Neuronal stem cell (in vitro differentiated cells): ENCODE results near the gene GDF7.

ENCODE experiments used
- DNase-seq: peaks from one replicate; pipeline ENCODE4 v3.0.0-alpha.2; 2013; ENCODE audit warnings: low spot score
- H2AFZ ChIP-seq: one replicate; pipeline ENCODE4 v1.6.1; 2013; ENCODE audit warnings: mild to moderate bottlenecking, low read length, inconsistent platforms
- H2AK5ac ChIP-seq: 2 replicates; pipeline ENCODE4 v1.6.1; 2013; ENCODE audit warnings: low read depth, mild to moderate bottlenecking, inconsistent platforms, low read length, moderate library complexity, mixed read lengths
- H2BK120ac ChIP-seq: 2 replicates; pipeline ENCODE4 v1.6.1; 2013; ENCODE audit warnings: low read depth, mild to moderate bottlenecking, inconsistent platforms, low read length, moderate library complexity, mixed read lengths
- H2BK12ac ChIP-seq: one replicate; pipeline ENCODE4 v1.6.1; 2013; ENCODE audit warnings: low read length, inconsistent platforms
- H2BK15ac ChIP-seq: 2 replicates; pipeline ENCODE4 v1.6.1; 2013; ENCODE audit warnings: mild to moderate bottlenecking, low read length, inconsistent platforms, mixed read lengths
- H2BK5ac ChIP-seq: one replicate; pipeline ENCODE4 v1.6.1; 2013; ENCODE audit warnings: inconsistent platforms, mild to moderate bottlenecking, low read length, moderate library complexity
- H3K14ac ChIP-seq: one replicate; pipeline ENCODE4 v1.6.1; 2013; ENCODE audit warnings: low read length, inconsistent platforms
- H3K18ac ChIP-seq: 2 replicates; pipeline ENCODE4 v1.6.1; 2013; ENCODE audit warnings: low read length, inconsistent platforms
- H3K23ac ChIP-seq: 2 replicates; pipeline ENCODE4 v1.6.1; 2013; ENCODE audit warnings: low read depth, mild to moderate bottlenecking, mixed read lengths, low read length, inconsistent platforms; ENCODE audit not compliant: poor library complexity
- H3K27ac ChIP-seq: replicated peaks from 3 replicates; pipeline ENCODE4 v1.5.1; 2013; ENCODE audit warnings: low read length, inconsistent platforms
- H3K27me3 ChIP-seq, 3 experiments: 2 replicates each; pipeline ENCODE4 v1.6.1; 2013; ENCODE audit warnings: low read length in 3 of 3, mild to moderate bottlenecking in 2 of 3, inconsistent platforms in 1 of 3, low read depth in 1 of 3, mixed read lengths in 1 of 3, moderate library complexity in 1 of 3; ENCODE audit not compliant: control insufficient read depth in 3 of 3, insufficient read depth in 3 of 3
- H3K36me3 ChIP-seq, 2 donors: replicated peaks in 1 of 2; 2 replicates each; pipeline ENCODE4 v1.6.1; 2013; ENCODE audit warnings: low read length in 2 of 2; ENCODE audit not compliant: control insufficient read depth in 2 of 2, insufficient read depth in 2 of 2
- H3K4ac ChIP-seq: 2 replicates; pipeline ENCODE4 v1.6.1; 2013; ENCODE audit warnings: inconsistent platforms, mild to moderate bottlenecking, low read length, moderate library complexity
- H3K4me1 ChIP-seq, 2 donors: 1 replicate in 1 of 2; 2 replicates in 1 of 2; pipeline ENCODE4 v1.6.1; 2013; ENCODE audit warnings: low read length in 2 of 2, low read depth in 1 of 2; ENCODE audit not compliant: control insufficient read depth in 2 of 2, insufficient read depth in 1 of 2
- H3K4me2 ChIP-seq: one replicate; pipeline ENCODE4 v1.6.1; 2013; ENCODE audit warnings: mild to moderate bottlenecking, low read length, inconsistent platforms; ENCODE audit not compliant: insufficient read depth, poor library complexity, severe bottlenecking
- H3K4me3 ChIP-seq, 2 donors: 2 replicates each; pipeline ENCODE4 v1.5.1; 2013; ENCODE audit warnings: low read length in 2 of 2, mild to moderate bottlenecking in 2 of 2, inconsistent platforms in 1 of 2, moderate library complexity in 1 of 2
- H3K79me1 ChIP-seq: one replicate; pipeline ENCODE4 v1.6.1; 2013; ENCODE audit warnings: low read depth, mild to moderate bottlenecking, inconsistent platforms, low read length, moderate library complexity
- H3K9ac ChIP-seq: one replicate; pipeline ENCODE4 v1.6.1; 2013; ENCODE audit warnings: mild to moderate bottlenecking, low read depth, low read length, inconsistent platforms; ENCODE audit not compliant: poor library complexity
- H3K9me3 ChIP-seq, 2 donors: replicated peaks in 1 of 2; 2 replicates each; pipeline versions ENCODE3 to v1.6.1; 2013; ENCODE audit warnings: low read length in 2 of 2, mild to moderate bottlenecking in 2 of 2, inconsistent platforms in 1 of 2, low read depth in 1 of 2, mixed read lengths in 1 of 2, moderate library complexity in 1 of 2; ENCODE audit not compliant: control insufficient read depth in 2 of 2, insufficient read depth in 1 of 2
- H4K8ac ChIP-seq: one replicate; pipeline ENCODE4 v1.6.1; 2013; ENCODE audit warnings: low read depth, mild to moderate bottlenecking, inconsistent platforms, low read length, moderate library complexity
- H4K91ac ChIP-seq: one replicate; pipeline ENCODE4 v1.6.1; 2013; ENCODE audit warnings: low read length, low read depth, mild to moderate bottlenecking, inconsistent platforms; ENCODE audit not compliant: poor library complexity
- WGBS, 2 donors: extraction: QIAGEN DNeasy Blood & Tissue Kit; methylation state at CpG; one replicate each; pipeline ENCODE4 v1.1.7; 2013; ENCODE audit warnings: missing lambda C conversion rate in 2 of 2, mixed read lengths in 1 of 2; ENCODE audit not compliant: insufficient read length in 2 of 2, insufficient replicate concordance in 1 of 2; ENCODE audit errors: extremely low coverage in 2 of 2; 5-methylcytosine and 5-hydroxymethylcytosine counted together

The GDF7 gene

GRCh38 chr2:20689428-20690264 is 22.7 kb downstream of the GDF7 start:
- Histone ChIP-seq H4K8ac (no peak overlapping the region), H3K9me3 (no peaks in the 10 kb centered on the region), H2AK5ac (no peak overlapping the region), H3K4me3 (no peak overlapping the region), H3K4ac (no peak overlapping the region), H2AFZ (no peak overlapping the region), H2BK15ac (no peak overlapping the region), H3K4me2 (no peak overlapping the region), H2BK5ac (no peak overlapping the region), H3K23ac (no peak overlapping the region), H3K4me1 (peaks cover 0 to under 1% of the 10 kb centered on the region in 2 donors), H2BK12ac (no peak overlapping the region), H2BK120ac (no peak overlapping the region), H3K18ac (no peak overlapping the region), H3K27ac (no peak overlapping the region), H3K79me1 (no peaks in the 10 kb centered on the region), H3K27me3 (no peaks in the 10 kb centered on the region), H3K36me3 (peaks cover 8 to 71% of the 10 kb centered on the region in 2 donors), H3K14ac (no peak overlapping the region), H4K91ac (no peak overlapping the region), H3K9ac (no peak overlapping the region)
- no peak for DNase-seq
- no CpG with 5 or more reads among the region's 11 CpGs for WGBS, 2 donors

- Histone ChIP-seq H4K91ac (no peak overlapping the region), H2BK120ac (no peak overlapping the region), H3K27me3 (no peaks in the 10 kb centered on the region), H3K79me1 (no peaks in the 10 kb centered on the region), H2BK5ac (no peak overlapping the region), H3K9ac (no peak overlapping the region), H3K23ac (no peak overlapping the region), H2AK5ac (no peak overlapping the region), H4K8ac (no peak overlapping the region), H3K4me1 (peaks cover 0 to 2% of the 10 kb centered on the region in 2 donors), H2AFZ (no peak overlapping the region), H2BK15ac (no peak overlapping the region), H3K18ac (no peak overlapping the region), H3K4ac (no peak overlapping the region), H3K14ac (no peak overlapping the region), H2BK12ac (no peak overlapping the region), H3K9me3 (no peaks in the 10 kb centered on the region), H3K4me3 (no peak overlapping the region), H3K36me3 (peaks cover 10 to 62% of the 10 kb centered on the region in 2 donors), H3K27ac (no peak overlapping the region), H3K4me2 (no peak overlapping the region)
- no CpG with 5 or more reads among the region's 6 CpGs for WGBS, 2 donors
- DNase-seq, result no peak
These were observed 24.3 kb downstream of the GDF7 start for GRCh38 chr2:20691076-20691734.

- no peak overlapping the region for H2AK5ac ChIP-seq
- no peak overlapping the region for H3K4me2 ChIP-seq
- no peak overlapping the region for H2BK5ac ChIP-seq
- no peak overlapping the region for H3K23ac ChIP-seq
- no peak overlapping the region for H4K91ac ChIP-seq
- H2BK12ac ChIP-seq, result no peak overlapping the region
- H3K14ac ChIP-seq, result no peak overlapping the region
- no peaks in the 10 kb centered on the region for H3K27me3 ChIP-seq
- WGBS, 2 donors, result no CpG with 5 or more reads among the region's 2 CpGs
- H2AFZ ChIP-seq, result no peak overlapping the region
- H3K9ac ChIP-seq, result no peak overlapping the region
- no peak overlapping the region for H3K4ac ChIP-seq
- no peaks in the 10 kb centered on the region for H3K79me1 ChIP-seq
- no peak overlapping the region for H3K27ac ChIP-seq
- H3K4me3 ChIP-seq, result no peak overlapping the region
- peaks cover 7 to 57% of the 10 kb centered on the region in 2 donors for H3K36me3 ChIP-seq
- no peak for DNase-seq
- H4K8ac ChIP-seq, result no peak overlapping the region
- H3K4me1 ChIP-seq, result peaks cover 0 to 2% of the 10 kb centered on the region in 2 donors
- no peak overlapping the region for H2BK15ac ChIP-seq
- no peak overlapping the region for H3K18ac ChIP-seq
- no peaks in the 10 kb centered on the region for H3K9me3 ChIP-seq
- no peak overlapping the region for H2BK120ac ChIP-seq
These were observed 25.1 kb downstream of the GDF7 start for GRCh38 chr2:20692081-20692480.

- Histone ChIP-seq H2AFZ (no peak overlapping the region), H3K14ac (no peak overlapping the region), H3K79me1 (no peaks in the 10 kb centered on the region), H3K4ac (no peak overlapping the region), H3K9ac (no peak overlapping the region), H3K27me3 (no peaks in the 10 kb centered on the region), H4K91ac (no peak overlapping the region), H3K18ac (no peak overlapping the region), H3K27ac (no peak overlapping the region), H3K4me3 (no peak overlapping the region), H3K4me1 (peaks cover 0 to 2% of the 10 kb centered on the region in 2 donors), H3K4me2 (no peak overlapping the region), H2BK12ac (no peak overlapping the region), H3K23ac (no peak overlapping the region), H2BK5ac (no peak overlapping the region), H4K8ac (no peak overlapping the region), H3K36me3 (peaks cover 4 to 52% of the 10 kb centered on the region in 2 donors), H3K9me3 (no peaks in the 10 kb centered on the region), H2BK120ac (no peak overlapping the region), H2AK5ac (no peak overlapping the region), H2BK15ac (no peak overlapping the region)
- no peak for DNase-seq
- WGBS, 2 donors, result no CpG with 5 or more reads among the region's 3 CpGs
These were observed 26.4 kb downstream of the GDF7 start for GRCh38 chr2:20693317-20693716.
